ENCODE measurements around the gene CCDC6. TPM values are rescaled to one million over a fixed set of nuclear protein-coding genes. Genes with fewer than 3 reads are reported as not detected.
"Not testable (repeated sequence)": the region's sequence is repeated elsewhere in the genome, so short reads cannot be mapped to it uniquely, and the experiment has no call there.

The CCDC6 gene
- total RNA-seq, 8 experiments from 2014 or later = 10.6 to 94.0 (median 18.4) TPM

GRCh38 chr10:59807629-59808620 is 98.4 kb downstream of the CCDC6 start:
- no peak for ATAC-seq (replicated peaks in 6 of 8)
- WGBS, 10 experiments = 88 to 100% (median 100%) methylated on average over 1 to 5 of the region's 9 CpGs; no CpG with 5 or more reads in 4 of the 10 experiments
- in situ Hi-C loops (cut with MboI; ENCODE audit: low pct_unique_long_range_greater_than_20kb in 2 of 9, low sequenced_read_pairs in 9 of 9, unreplicated experiment in 9 of 9) = loop anchor here in 4 of 9 experiments (10.0 to 25.0 kb wide), 2 partner anchors 171 to 183 kb away; no protein-coding TSS in a partner anchor
- Histone ChIP-seq H3K4me1 (replicated peaks in 1 of 2) (peaks cover 4 to 6% of the 10 kb centered on the region in 2 donors), H3K4me3 (no peak overlapping the region), H3K27ac (no peak overlapping the region)

GRCh38 chr10:59805014-59805413 is 101.3 kb downstream of the CCDC6 start:
- peak in 4 of 8 experiments; percentile 48 to 67 (median 56) for ATAC-seq (replicated peaks in 6 of 8)
- no peak overlapping the region for H3K4me3 ChIP-seq
- in situ Hi-C loops (cut with MboI; ENCODE audit: low pct_unique_long_range_greater_than_20kb in 2 of 9, low sequenced_read_pairs in 9 of 9, unreplicated experiment in 9 of 9) = loop anchor here in 4 of 9 experiments (10.0 to 25.0 kb wide), 2 partner anchors 168 to 180 kb away; no protein-coding TSS in a partner anchor
- H3K27ac ChIP-seq = no peak overlapping the region
- 83 to 100% (median 100%) methylated on average over 1 to 6 of the region's 6 CpGs; no CpG with 5 or more reads in 2 of the 10 experiments for WGBS, 10 experiments
- H3K4me1 ChIP-seq (replicated peaks in 1 of 2) = peaks cover 2 to 9% of the 10 kb centered on the region in 2 donors

GRCh38 chr10:59804220-59804619 is 102.1 kb downstream of the CCDC6 start:
- WGBS, 10 experiments = 40 to 100% (median 100%) methylated on average over 1 to 4 of the region's 4 CpGs; no CpG with 5 or more reads in 3 of the 10 experiments
- in situ Hi-C loops (cut with MboI; ENCODE audit: low pct_unique_long_range_greater_than_20kb in 2 of 9, low sequenced_read_pairs in 9 of 9, unreplicated experiment in 9 of 9) = loop anchor here in 4 of 9 experiments (10.0 to 25.0 kb wide), 2 partner anchors 167 to 179 kb away; no protein-coding TSS in a partner anchor
- ATAC-seq (replicated peaks in 6 of 8) = no peak
- Histone ChIP-seq H3K4me3 (no peak overlapping the region), H3K27ac (no peak overlapping the region), H3K4me1 (replicated peaks in 1 of 2) (peaks cover 2 to 9% of the 10 kb centered on the region in 2 donors)

- H3K27ac ChIP-seq = no peak overlapping the region
- WGBS, 10 experiments = 100% methylated on average over 1 of the region's 1 CpG; no CpG with 5 or more reads in 8 of the 10 experiments
- no peak for ATAC-seq (replicated peaks in 6 of 8)
Measured at GRCh38 chr10:59803714-59804113, 102.6 kb downstream of the CCDC6 start.

GRCh38 chr10:59801171-59801570 is 105.2 kb downstream of the CCDC6 start:
- in situ Hi-C loops (cut with MboI; ENCODE audit: low pct_unique_long_range_greater_than_20kb in 2 of 9, low sequenced_read_pairs in 9 of 9, unreplicated experiment in 9 of 9) = loop anchor here in 4 of 9 experiments (10.0 to 25.0 kb wide), 2 partner anchors 164 to 176 kb away; no protein-coding TSS in a partner anchor
- H3K27ac ChIP-seq = no peak overlapping the region
- no peak for ATAC-seq (replicated peaks in 6 of 8)
- H3K4me3 ChIP-seq = no peak overlapping the region
- WGBS, 10 experiments = 63 to 100% (median 94%) methylated on average over 2 of the region's 2 CpGs; no CpG with 5 or more reads in 3 of the 10 experiments
- peaks cover 2 to 9% of the 10 kb centered on the region in 2 donors for H3K4me1 ChIP-seq (replicated peaks in 1 of 2)

More at GRCh38 chr10:59803714-59804113, 102.6 kb downstream of the CCDC6 start:
- in situ Hi-C loops (cut with MboI; ENCODE audit: low pct_unique_long_range_greater_than_20kb in 2 of 9, low sequenced_read_pairs in 9 of 9, unreplicated experiment in 9 of 9) = loop anchor here in 4 of 9 experiments (10.0 to 25.0 kb wide), 2 partner anchors 166 to 179 kb away; no protein-coding TSS in a partner anchor
- H3K4me3 ChIP-seq = no peak overlapping the region
- H3K4me1 ChIP-seq (replicated peaks in 1 of 2) = peaks cover 2 to 9% of the 10 kb centered on the region in 2 donors

- ATAC-seq (replicated peaks in 6 of 8) = no peak
- Histone ChIP-seq H3K4me1 (replicated peaks in 1 of 2) (peaks cover 2 to 9% of the 10 kb centered on the region in 2 donors), H3K4me3 (no peak overlapping the region), H3K27ac (no peak overlapping the region)
- WGBS, 10 experiments = 80 to 100% (median 83%) methylated on average over 1 of the region's 1 CpG; no CpG with 5 or more reads in 5 of the 10 experiments
- in situ Hi-C loops (cut with MboI; ENCODE audit: low pct_unique_long_range_greater_than_20kb in 2 of 9, low sequenced_read_pairs in 9 of 9, unreplicated experiment in 9 of 9) = no loop called here
Measured at GRCh38 chr10:59799421-59799820, 106.9 kb downstream of the CCDC6 start.

- Histone ChIP-seq H3K4me1 (replicated peaks in 1 of 2) (peaks cover 0 to 2% of the 10 kb centered on the region in 2 donors), H3K27ac (no peak overlapping the region), H3K4me3 (no peak overlapping the region)
- 32 to 83% (median 66%) methylated on average over 1 to 2 of the region's 2 CpGs for WGBS, 10 experiments
- in situ Hi-C loops (cut with MboI; ENCODE audit: low pct_unique_long_range_greater_than_20kb in 2 of 9, low sequenced_read_pairs in 9 of 9, unreplicated experiment in 9 of 9) = no loop called here
- ATAC-seq (replicated peaks in 6 of 8) = peak in 1 of 8 experiments; percentile 47
Measured at GRCh38 chr10:59793919-59794318, 112.4 kb downstream of the CCDC6 start.

GRCh38 chr10:59792812-59793211 is 113.5 kb downstream of the CCDC6 start:
- no peak overlapping the region for H3K27ac ChIP-seq
- no peak overlapping the region for H3K4me3 ChIP-seq
- 80 to 100% (median 93%) methylated on average over 1 to 9 of the region's 13 CpGs; no CpG with 5 or more reads in 4 of the 10 experiments for WGBS, 10 experiments
- in situ Hi-C loops (cut with MboI; ENCODE audit: low pct_unique_long_range_greater_than_20kb in 2 of 9, low sequenced_read_pairs in 9 of 9, unreplicated experiment in 9 of 9) = no loop called here
- no peak for ATAC-seq (replicated peaks in 6 of 8)
- H3K4me1 ChIP-seq (replicated peaks in 1 of 2) = peaks cover 0 to 2% of the 10 kb centered on the region in 2 donors

GRCh38 chr10:59791601-59792000 is 114.8 kb downstream of the CCDC6 start:
- Histone ChIP-seq H3K27ac (no peak overlapping the region), H3K4me1 (replicated peaks in 1 of 2) (peaks cover 0 to 2% of the 10 kb centered on the region in 2 donors), H3K4me3 (no peak overlapping the region)
- peak in 2 of 8 experiments; percentile 27 to 54 for ATAC-seq (replicated peaks in 6 of 8)
- WGBS, 10 experiments = 50 to 100% (median 89%) methylated on average over 1 to 2 of the region's 2 CpGs; no CpG with 5 or more reads in 1 of the 10 experiments
- in situ Hi-C loops (cut with MboI; ENCODE audit: low pct_unique_long_range_greater_than_20kb in 2 of 9, low sequenced_read_pairs in 9 of 9, unreplicated experiment in 9 of 9) = no loop called here

GRCh38 chr10:59790080-59790479 is 116.3 kb downstream of the CCDC6 start:
- in situ Hi-C loops (cut with MboI; ENCODE audit: low pct_unique_long_range_greater_than_20kb in 2 of 9, low sequenced_read_pairs in 9 of 9, unreplicated experiment in 9 of 9); H3K4me1 ChIP-seq (replicated peaks in 1 of 2); ATAC-seq (replicated peaks in 6 of 8); H3K27ac ChIP-seq; H3K4me3 ChIP-seq: not testable (repeated sequence)
- WGBS, 10 experiments = 0 to 67% methylated on average over 1 of the region's 2 CpGs; no CpG with 5 or more reads in 8 of the 10 experiments

GRCh38 chr10:59788914-59789313 is 117.4 kb downstream of the CCDC6 start:
- ATAC-seq (replicated peaks in 6 of 8); H3K4me1 ChIP-seq (replicated peaks in 1 of 2); H3K4me3 ChIP-seq; H3K27ac ChIP-seq; in situ Hi-C loops (cut with MboI; ENCODE audit: low pct_unique_long_range_greater_than_20kb in 2 of 9, low sequenced_read_pairs in 9 of 9, unreplicated experiment in 9 of 9): not testable (repeated sequence)
- 92 to 100% (median 100%) methylated on average over 1 to 3 of the region's 5 CpGs; no CpG with 5 or more reads in 6 of the 10 experiments for WGBS, 10 experiments

- 40 to 100% (median 79%) methylated on average over 1 to 7 of the region's 7 CpGs for WGBS, 10 experiments
- ATAC-seq (replicated peaks in 6 of 8); H3K4me3 ChIP-seq; H3K4me1 ChIP-seq (replicated peaks in 1 of 2); in situ Hi-C loops (cut with MboI; ENCODE audit: low pct_unique_long_range_greater_than_20kb in 2 of 9, low sequenced_read_pairs in 9 of 9, unreplicated experiment in 9 of 9); H3K27ac ChIP-seq: not testable (repeated sequence)
Measured at GRCh38 chr10:59787032-59787431, 119.3 kb downstream of the CCDC6 start.

GRCh38 chr10:59785476-59785875 is 120.9 kb downstream of the CCDC6 start:
- ATAC-seq (replicated peaks in 6 of 8); H3K4me3 ChIP-seq; H3K4me1 ChIP-seq (replicated peaks in 1 of 2); H3K27ac ChIP-seq; in situ Hi-C loops (cut with MboI; ENCODE audit: low pct_unique_long_range_greater_than_20kb in 2 of 9, low sequenced_read_pairs in 9 of 9, unreplicated experiment in 9 of 9): not testable (repeated sequence)
- no CpG with 5 or more reads among the region's 3 CpGs for WGBS, 10 experiments
